GM19438 (cell line): ENCODE data around the gene KNCN.

Experiments
- ATAC-seq: cut with Tn5 transposase; IDR thresholded peaks from one replicate; pipeline ENCODE4 v1.9.1; 2021; ENCODE audit warnings: low read depth; ENCODE audit not compliant: unreplicated experiment

The KNCN gene

GRCh38 chr1:46510341-46510997 lies 41.0 kb downstream of the KNCN start:
- no peak for ATAC-seq

- ATAC-seq = no peak
Measured at GRCh38 chr1:46508757-46509156, 42.7 kb downstream of the KNCN start.

GRCh38 chr1:46506470-46507219 lies 44.8 kb downstream of the KNCN start:
- no peak for ATAC-seq

GRCh38 chr1:46503421-46503820 lies 48.0 kb downstream of the KNCN start:
- ATAC-seq = no peak

GRCh38 chr1:46501528-46501927 lies 49.9 kb downstream of the KNCN start:
- ATAC-seq = no peak

- no peak for ATAC-seq
Measured at GRCh38 chr1:46497665-46498064, 53.8 kb downstream of the KNCN start.

- no peak for ATAC-seq
Measured at GRCh38 chr1:46497020-46497419, 54.4 kb downstream of the KNCN start.

GRCh38 chr1:46496505-46496904 lies 54.9 kb downstream of the KNCN start:
- no peak for ATAC-seq

- ATAC-seq = no peak
Measured at GRCh38 chr1:46495778-46496177, 55.7 kb downstream of the KNCN start.
